PC-9 (cell line): ENCODE measurements around the gene CHDH. TPM values are rescaled to one million over a fixed set of nuclear protein-coding genes. Genes with fewer than 3 reads are reported as not detected.

Source experiments
- BruUV-seq: library from RNA; stranded (reverse); fragments of 400-500 nt; replicated peaks from 2 replicates; lab custom pipeline; 2021; lab: Mats Ljungman, UMichigan
- CTCF ChIA-PET: fragments of 300-600 bp; sonication (Branson Sonifier 250); formaldehyde crosslinking; loops from one replicate; lab custom pipeline; 2022; ENCODE audit warnings: antibody characterized with exemption; lab: Charles Lee
- POLR2A ChIA-PET: fragments of 300-600 bp; sonication (Branson Sonifier 250); formaldehyde crosslinking; loops from one replicate; lab custom pipeline; 2022; ENCODE audit warnings: antibody characterized with exemption; ENCODE audit not compliant: unreplicated experiment; lab: Charles Lee
- DNase-seq, 2 experiments: peaks; one replicate each; pipeline versions ENCODE4 v3.0.0 to v3.0.0-alpha.2; 2015 to 2022; ENCODE audit warnings: mixed read lengths in 1 of 2
- H2AFZ ChIP-seq: fragments of 200-600 bp; sonication (generic); 2 replicates; pipeline ENCODE4 v1.8.1; 2017; ENCODE audit warnings: antibody characterized with exemption
- H3F3A ChIP-seq: fragments of 200-600 bp; sonication (generic); 2 replicates; pipeline ENCODE4 v1.8.1; 2017; ENCODE audit warnings: antibody characterized with exemption, mild to moderate bottlenecking, low read depth; ENCODE audit not compliant: insufficient read depth
- H3K27ac ChIP-seq: fragments of 200-600 bp; sonication (generic); 2 replicates; pipeline ENCODE4 v1.6.1; 2016; ENCODE audit warnings: mixed run types
- H3K27me3 ChIP-seq: fragments of 200-600 bp; sonication (generic); 2 replicates; pipeline ENCODE4 v1.6.1; 2016; ENCODE audit warnings: low read depth, mixed run types; ENCODE audit not compliant: insufficient read depth
- H3K36me3 ChIP-seq: fragments of 200-600 bp; sonication (generic); 2 replicates; pipeline ENCODE4 v1.6.1; 2016; ENCODE audit warnings: low read depth, mixed run types
- H3K4me1 ChIP-seq: fragments of 200-600 bp; sonication (generic); replicated peaks from 2 replicates; pipeline ENCODE4 v1.6.1; 2016; ENCODE audit warnings: mixed run types; ENCODE audit not compliant: insufficient read depth
- H3K4me2 ChIP-seq: fragments of 200-600 bp; sonication (generic); 2 replicates; pipeline ENCODE4 v1.6.1; 2017; ENCODE audit warnings: mixed run types
- H3K4me3 ChIP-seq: fragments of 200-600 bp; sonication (generic); 2 replicates; pipeline ENCODE4 v1.6.1; 2016; ENCODE audit warnings: mixed run types
- H3K79me2 ChIP-seq: fragments of 200-600 bp; sonication (generic); 2 replicates; pipeline ENCODE4 v1.6.1; 2017; ENCODE audit warnings: low read depth, mixed run types
- H3K9me2 ChIP-seq: fragments of 200-600 bp; sonication (generic); 2 replicates; pipeline ENCODE4 v1.8.1; 2017; ENCODE audit warnings: mild to moderate bottlenecking; ENCODE audit not compliant: insufficient read depth
- H3K9me3 ChIP-seq: fragments of 200-600 bp; sonication (generic); 2 replicates; pipeline ENCODE4 v1.8.1; 2016; ENCODE audit warnings: low read depth; ENCODE audit not compliant: insufficient read depth
- H4K20me1 ChIP-seq: fragments of 200-600 bp; sonication (generic); 2 replicates; pipeline ENCODE4 v1.8.1; 2017; ENCODE audit not compliant: insufficient read depth
- CTCF ChIP-seq: fragments of 200-600 bp; sonication (generic); conservative IDR thresholded peaks from 2 replicates; pipeline ENCODE4 v1.6.1; 2017; ENCODE audit warnings: mixed run types, antibody characterized with exemption, mild to moderate bottlenecking, moderate library complexity
- EZH2 ChIP-seq: fragments of 200-600 bp; sonication (generic); IDR thresholded peaks from 2 replicates; pipeline ENCODE4 v1.8.0; 2017; ENCODE audit warnings: antibody characterized with exemption, low read depth
- intact Hi-C: fragments of 100-400 bp; cut with micrococcal nuclease; formaldehyde crosslinking; loops from one replicate; pipeline ENCODE4 v1.10.0; 2022; ENCODE audit not compliant: unreplicated experiment
- total RNA-seq: library from RNA; stranded (reverse); gene quantifications from 2 replicates; pipeline ENCODE4 v1.2.3, GENCODE V29; 2021

The CHDH gene
- total RNA-seq, 1 experiment from 2014 or later: not detected

- no peak overlapping the region for H3K4me2 ChIP-seq
- no peak overlapping the region for H3K27ac ChIP-seq
- no peak overlapping the region for H3K4me3 ChIP-seq
- no peak for DNase-seq
- H3K27me3 ChIP-seq: peaks cover 18% of the 10 kb centered on the region; the same call in 1 of the 2 replicates
- ChIA-PET POLR2A (no interaction called here), CTCF (no interaction called here)
- intact Hi-C loops: no loop called here
- BruUV-seq: no TSS peak
- no peaks in the 10 kb centered on the region for H3K79me2 ChIP-seq
- H3F3A ChIP-seq: no peaks in the 10 kb centered on the region
- no peaks in the 10 kb centered on the region for H4K20me1 ChIP-seq
- H2AFZ ChIP-seq: no peak overlapping the region
- H3K36me3 ChIP-seq: no peaks in the 10 kb centered on the region
- no peaks in the 10 kb centered on the region for H3K9me2 ChIP-seq
- TF ChIP-seq EZH2 (no peak), CTCF (no peak)
- H3K4me1 ChIP-seq: no peaks in the 10 kb centered on the region
- no peaks in the 10 kb centered on the region for H3K9me3 ChIP-seq
Measured at GRCh38 chr3:53835257-53835656, 11.0 kb downstream of the CHDH start.

GRCh38 chr3:53834429-53835095 lies 11.7 kb downstream of the CHDH start:
- H3K27ac ChIP-seq: no peak overlapping the region
- H3K79me2 ChIP-seq: no peaks in the 10 kb centered on the region
- peaks cover 13% of the 10 kb centered on the region; the same call in 1 of the 2 replicates for H3K27me3 ChIP-seq
- no peaks in the 10 kb centered on the region for H4K20me1 ChIP-seq
- H3K4me1 ChIP-seq: no peaks in the 10 kb centered on the region
- DNase-seq: no peak
- no peak for TF ChIP-seq EZH2
- no peak for TF ChIP-seq CTCF
- H3F3A ChIP-seq: no peaks in the 10 kb centered on the region
- no peak overlapping the region for H2AFZ ChIP-seq
- H3K9me3 ChIP-seq: no peaks in the 10 kb centered on the region
- ChIA-PET POLR2A (no interaction called here), CTCF (no interaction called here)
- H3K4me2 ChIP-seq: no peak overlapping the region
- H3K4me3 ChIP-seq: no peak overlapping the region
- BruUV-seq: no TSS peak
- no peaks in the 10 kb centered on the region for H3K9me2 ChIP-seq
- H3K36me3 ChIP-seq: no peaks in the 10 kb centered on the region
- intact Hi-C loops: no loop called here

- Histone ChIP-seq H3K27me3 (peaks cover 12% of the 10 kb centered on the region; the same call in 1 of the 2 replicates), H3K4me3 (no peak overlapping the region), H4K20me1 (no peaks in the 10 kb centered on the region), H2AFZ (no peak overlapping the region), H3K4me2 (no peak overlapping the region), H3K36me3 (no peaks in the 10 kb centered on the region), H3K4me1 (no peaks in the 10 kb centered on the region), H3F3A (no peaks in the 10 kb centered on the region), H3K79me2 (no peaks in the 10 kb centered on the region), H3K9me3 (no peaks in the 10 kb centered on the region), H3K9me2 (no peaks in the 10 kb centered on the region), H3K27ac (no peak overlapping the region)
- intact Hi-C loops: no loop called here
- POLR2A ChIA-PET: no interaction called here
- DNase-seq: no peak
- TF ChIP-seq CTCF: no peak
- TF ChIP-seq EZH2: no peak
- no TSS peak for BruUV-seq
- CTCF ChIA-PET: no interaction called here
Measured at GRCh38 chr3:53833700-53834099, 12.5 kb downstream of the CHDH start.
